CD4-positive, alpha-beta T cell treated with Interleukin-17A for 4 hours (primary cell): ENCODE measurements around the gene SF3B2.

Source experiments
- DNase-seq: peaks from one replicate; pipeline ENCODE4 v3.0.0-alpha.2; 2020; ENCODE audit warnings: mixed read lengths

The SF3B2 gene

GRCh38 chr11:66050581-66051231 lies 1.5 kb upstream of the SF3B2 start:
- DNase-seq, result no peak

GRCh38 chr11:66051371-66051765 lies 796 bp upstream of the SF3B2 start:
- no peak for DNase-seq

GRCh38 chr11:66052664-66052982 lies 459 bp downstream of the SF3B2 start:
- DNase-seq, result no peak

GRCh38 chr11:66055021-66055420 lies 2.9 kb downstream of the SF3B2 start:
- DNase-seq, result no peak

GRCh38 chr11:66056501-66056900 lies 4.3 kb downstream of the SF3B2 start:
- no peak for DNase-seq

GRCh38 chr11:66059966-66060680 lies 8.0 kb downstream of the SF3B2 start:
- no peak for DNase-seq

- DNase-seq, result no peak
Measured at GRCh38 chr11:66061268-66061667, 9.1 kb downstream of the SF3B2 start.

GRCh38 chr11:66062408-66062807 lies 10.2 kb downstream of the SF3B2 start:
- no peak for DNase-seq

GRCh38 chr11:66063900-66064299 lies 11.7 kb downstream of the SF3B2 start:
- DNase-seq, result no peak

- no peak for DNase-seq
Measured at GRCh38 chr11:66064571-66064970, 12.4 kb downstream of the SF3B2 start.

GRCh38 chr11:66066751-66067150 lies 14.6 kb downstream of the SF3B2 start:
- no peak for DNase-seq

- DNase-seq, result no peak
Measured at GRCh38 chr11:66067640-66068039, 15.5 kb downstream of the SF3B2 start.

GRCh38 chr11:66068154-66068821 lies 16.1 kb downstream of the SF3B2 start:
- peak; percentile 84 for DNase-seq

- peak; percentile 56 for DNase-seq
Measured at GRCh38 chr11:66068923-66069714, 17.0 kb downstream of the SF3B2 start.

- peak; percentile 84 for DNase-seq
Measured at GRCh38 chr11:66069715-66070603, 17.8 kb downstream of the SF3B2 start, which contains the start of gene PACS1. Gene PACS1, plus strand, starts transcription at chr11:66070272. Its CDS starts 215 bp downstream, at chr11:66070487.

- DNase-seq, result peak; percentile 47
Measured at GRCh38 chr11:66070604-66071380, 18.6 kb downstream of the SF3B2 start.

GRCh38 chr11:66071381-66071801 lies 19.2 kb downstream of the SF3B2 start:
- DNase-seq, result peak; percentile 52

GRCh38 chr11:66072081-66072480 lies 19.9 kb downstream of the SF3B2 start:
- no peak for DNase-seq

GRCh38 chr11:66072518-66072917 lies 20.4 kb downstream of the SF3B2 start:
- DNase-seq, result no peak

GRCh38 chr11:66073669-66074068 lies 21.5 kb downstream of the SF3B2 start:
- peak; percentile 23 for DNase-seq

GRCh38 chr11:66075273-66075672 lies 23.1 kb downstream of the SF3B2 start:
- no peak for DNase-seq
